ENCODE data around the gene OBSCN. TPM values are rescaled to one million over a fixed set of nuclear protein-coding genes. Genes with fewer than 3 reads are reported as not detected.

Gene OBSCN
- total and polyA plus RNA-seq, 12 donors = 0.90 to 18.0 (median 5.9) TPM

DNA sequence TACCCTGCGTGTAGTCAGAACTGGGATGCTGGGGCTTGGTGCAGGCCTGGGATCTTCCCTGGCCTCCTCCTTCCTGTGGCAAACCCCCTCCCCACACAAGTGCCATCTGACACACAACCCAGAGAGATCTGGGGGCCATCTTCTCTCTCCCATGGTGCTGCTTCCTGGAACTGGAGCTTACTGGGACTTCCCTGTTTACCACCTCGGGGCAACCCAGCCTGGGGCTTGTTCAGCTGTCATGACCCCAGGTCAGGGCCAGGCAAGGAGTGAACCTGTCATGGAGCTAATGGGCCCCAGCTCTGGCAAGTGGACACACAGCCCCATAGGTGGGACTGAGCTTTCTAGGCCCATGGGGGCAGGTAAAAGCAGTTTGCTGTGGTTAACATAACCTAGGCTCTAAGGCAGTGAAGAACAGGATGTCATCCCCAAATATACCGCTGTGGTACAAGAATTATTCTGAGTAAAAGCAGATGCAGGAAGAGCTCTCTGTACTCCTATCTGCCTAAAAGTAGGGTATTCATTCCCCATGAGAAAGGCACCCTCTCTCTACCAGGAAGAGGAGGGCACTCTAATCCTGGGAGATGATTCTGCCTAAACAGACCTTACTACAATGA is 196.4 kb downstream of the OBSCN start:
- H3K4me1 ChIP-seq (replicated peaks in 1 of 2) = peaks cover 22 to 36% of the 10 kb centered on the region in 2 donors
- no peaks in the 10 kb centered on the region for H3K9me3 ChIP-seq (replicated peaks in 1 of 3)
- no peak overlapping the region for H3K27ac ChIP-seq
- peaks cover 0 to 16% of the 10 kb centered on the region in 2 donors for H3K36me3 ChIP-seq (replicated peaks in 1 of 2)
- no peak overlapping the region for H3K4me3 ChIP-seq
- WGBS, 4 donors = 68 to 83% (median 76%) methylated on average over 3 of the region's 3 CpGs
- DNase-seq = peak in 1 of 7 donors; percentile 16
- TF ChIP-seq CTCF (IDR thresholded peaks at IDR 0.05) = no peak
- no peak for TF ChIP-seq POLR2A (IDR thresholded peaks at IDR 0.05)
- H3K27me3 ChIP-seq = no peaks in the 10 kb centered on the region
- intact Hi-C loops (cut with DNase I) = no loop called here

- TF ChIP-seq CTCF (IDR thresholded peaks at IDR 0.05) (no peak), POLR2A (IDR thresholded peaks at IDR 0.05) (no peak)
- WGBS, 4 donors = 36 to 44% (median 38%) methylated on average over 10 to 11 of the region's 11 CpGs
- peak in 1 of 7 donors; percentile 13 for DNase-seq
- Histone ChIP-seq H3K4me3 (peak overlapping the region in 3 of 4 donors; percentile 56 to 90 (median 60)), H3K9me3 (replicated peaks in 1 of 3) (no peaks in the 10 kb centered on the region), H3K36me3 (replicated peaks in 1 of 2) (peaks cover 0 to 7% of the 10 kb centered on the region in 2 donors), H3K27me3 (no peaks in the 10 kb centered on the region), H3K27ac (no peak overlapping the region), H3K4me1 (replicated peaks in 1 of 2) (peaks cover 22 to 36% of the 10 kb centered on the region in 2 donors)
- intact Hi-C loops (cut with DNase I) = no loop called here
Measured at GRCh38 chr1:228405200-228405978, 197.5 kb downstream of the OBSCN start.

GRCh38 chr1:228405979-228406228 is 198.1 kb downstream of the OBSCN start:
- H3K27ac ChIP-seq = peak overlapping the region in 3 of 5 donors; percentile 86 to 94 (median 89)
- H3K27me3 ChIP-seq = no peaks in the 10 kb centered on the region
- 0 to 1% (median 0%) methylated on average over 2 to 21 of the region's 21 CpGs for WGBS, 4 donors
- DNase-seq = no peak
- peak overlapping the region in 3 of 4 donors; percentile 56 to 90 (median 60) for H3K4me3 ChIP-seq
- intact Hi-C loops (cut with DNase I) = no loop called here
- H3K9me3 ChIP-seq (replicated peaks in 1 of 3) = no peaks in the 10 kb centered on the region
- H3K36me3 ChIP-seq (replicated peaks in 1 of 2) = peaks cover 0 to 2% of the 10 kb centered on the region in 2 donors
- TF ChIP-seq POLR2A (IDR thresholded peaks at IDR 0.05) (no peak), CTCF (IDR thresholded peaks at IDR 0.05) (no peak)
- H3K4me1 ChIP-seq (replicated peaks in 1 of 2) = peaks cover 22 to 36% of the 10 kb centered on the region in 2 donors

GRCh38 chr1:228407106-228408040 is 199.5 kb downstream of the OBSCN start:
- 24 to 31% (median 26%) methylated on average over 17 to 29 of the region's 29 CpGs for WGBS, 4 donors
- TF ChIP-seq POLR2A (IDR thresholded peaks at IDR 0.05) = no peak
- no peak for TF ChIP-seq CTCF (IDR thresholded peaks at IDR 0.05)
- H3K4me3 ChIP-seq = peak overlapping the region in 3 of 4 donors; percentile 28 to 90 (median 60)
- intact Hi-C loops (cut with DNase I) = no loop called here
- H3K27me3 ChIP-seq = no peaks in the 10 kb centered on the region
- H3K27ac ChIP-seq = peak overlapping the region in 3 of 5 donors; percentile 15 to 83 (median 54)
- H3K36me3 ChIP-seq (replicated peaks in 1 of 2) = no peaks in the 10 kb centered on the region
- peak in 1 of 7 donors; percentile 12 for DNase-seq
- peaks cover 22 to 36% of the 10 kb centered on the region in 2 donors for H3K4me1 ChIP-seq (replicated peaks in 1 of 2)
- no peaks in the 10 kb centered on the region for H3K9me3 ChIP-seq (replicated peaks in 1 of 3)

Measured in adrenal gland (tissue), 12 donors.